PC-9 (cell line): ENCODE data around the gene HPRT1. TPM values are rescaled to one million over a fixed set of nuclear protein-coding genes. Genes with fewer than 3 reads are reported as not detected.

ENCODE experiments used
- BruUV-seq: library from RNA; stranded (reverse); fragments of 400-500 nt; replicated peaks from 2 replicates; lab custom pipeline; 2021; lab: Mats Ljungman, UMichigan
- CTCF ChIA-PET: fragments of 300-600 bp; sonication (Branson Sonifier 250); formaldehyde crosslinking; loops from one replicate; lab custom pipeline; 2022; ENCODE audit warnings: antibody characterized with exemption; lab: Charles Lee
- POLR2A ChIA-PET: fragments of 300-600 bp; sonication (Branson Sonifier 250); formaldehyde crosslinking; loops from one replicate; lab custom pipeline; 2022; ENCODE audit warnings: antibody characterized with exemption; ENCODE audit not compliant: unreplicated experiment; lab: Charles Lee
- DNase-seq, 2 experiments: peaks; one replicate each; pipeline versions ENCODE4 v3.0.0 to v3.0.0-alpha.2; 2015 to 2022; ENCODE audit warnings: mixed read lengths in 1 of 2
- H2AFZ ChIP-seq: fragments of 200-600 bp; sonication (generic); 2 replicates; pipeline ENCODE4 v1.8.1; 2017; ENCODE audit warnings: antibody characterized with exemption
- H3F3A ChIP-seq: fragments of 200-600 bp; sonication (generic); 2 replicates; pipeline ENCODE4 v1.8.1; 2017; ENCODE audit warnings: antibody characterized with exemption, mild to moderate bottlenecking, low read depth; ENCODE audit not compliant: insufficient read depth
- H3K27ac ChIP-seq: fragments of 200-600 bp; sonication (generic); 2 replicates; pipeline ENCODE4 v1.6.1; 2016; ENCODE audit warnings: mixed run types
- H3K27me3 ChIP-seq: fragments of 200-600 bp; sonication (generic); 2 replicates; pipeline ENCODE4 v1.6.1; 2016; ENCODE audit warnings: low read depth, mixed run types; ENCODE audit not compliant: insufficient read depth
- H3K36me3 ChIP-seq: fragments of 200-600 bp; sonication (generic); 2 replicates; pipeline ENCODE4 v1.6.1; 2016; ENCODE audit warnings: low read depth, mixed run types
- H3K4me1 ChIP-seq: fragments of 200-600 bp; sonication (generic); replicated peaks from 2 replicates; pipeline ENCODE4 v1.6.1; 2016; ENCODE audit warnings: mixed run types; ENCODE audit not compliant: insufficient read depth
- H3K4me2 ChIP-seq: fragments of 200-600 bp; sonication (generic); 2 replicates; pipeline ENCODE4 v1.6.1; 2017; ENCODE audit warnings: mixed run types
- H3K4me3 ChIP-seq: fragments of 200-600 bp; sonication (generic); 2 replicates; pipeline ENCODE4 v1.6.1; 2016; ENCODE audit warnings: mixed run types
- H3K79me2 ChIP-seq: fragments of 200-600 bp; sonication (generic); 2 replicates; pipeline ENCODE4 v1.6.1; 2017; ENCODE audit warnings: low read depth, mixed run types
- H3K9me2 ChIP-seq: fragments of 200-600 bp; sonication (generic); 2 replicates; pipeline ENCODE4 v1.8.1; 2017; ENCODE audit warnings: mild to moderate bottlenecking; ENCODE audit not compliant: insufficient read depth
- H3K9me3 ChIP-seq: fragments of 200-600 bp; sonication (generic); 2 replicates; pipeline ENCODE4 v1.8.1; 2016; ENCODE audit warnings: low read depth; ENCODE audit not compliant: insufficient read depth
- H4K20me1 ChIP-seq: fragments of 200-600 bp; sonication (generic); 2 replicates; pipeline ENCODE4 v1.8.1; 2017; ENCODE audit not compliant: insufficient read depth
- EZH2 ChIP-seq: fragments of 200-600 bp; sonication (generic); IDR thresholded peaks from 2 replicates; pipeline ENCODE4 v1.8.0; 2017; ENCODE audit warnings: antibody characterized with exemption, low read depth
- intact Hi-C: fragments of 100-400 bp; cut with micrococcal nuclease; formaldehyde crosslinking; loops from one replicate; pipeline ENCODE4 v1.10.0; 2022; ENCODE audit not compliant: unreplicated experiment
- total RNA-seq: library from RNA; stranded (reverse); gene quantifications from 2 replicates; pipeline ENCODE4 v1.2.3, GENCODE V29; 2021
- TF ChIP-seq, protein P1 (sequence below): fragments of 200-600 bp; sonication (generic); conservative IDR thresholded peaks from 2 replicates; pipeline ENCODE4 v1.6.1; 2017; ENCODE audit warnings: mixed run types, antibody characterized with exemption, mild to moderate bottlenecking, moderate library complexity

HPRT1 gene
- total RNA-seq, 1 experiment from 2014 or later: 61.7 TPM

DNA sequence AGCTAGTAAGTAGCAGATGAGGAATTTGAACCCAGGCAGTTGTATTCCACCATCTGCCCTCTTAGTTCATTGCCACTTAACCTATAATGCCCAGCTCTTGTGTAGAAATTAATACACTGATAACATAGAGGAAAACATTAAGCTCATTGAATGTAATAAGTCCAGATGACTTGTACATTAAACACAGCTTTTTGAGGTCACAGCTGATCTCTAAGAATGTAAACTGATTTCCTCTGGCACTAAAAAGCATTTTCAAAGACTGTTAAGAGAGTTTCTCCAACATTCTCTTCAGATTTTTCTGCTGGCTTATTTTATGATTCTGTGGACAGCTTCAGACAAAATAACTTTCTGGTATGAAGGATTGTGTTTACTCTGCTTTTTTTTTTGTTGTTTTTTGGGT is 42.7 kb downstream of the HPRT1 start:
- H3K4me2 ChIP-seq: no peak overlapping the region
- intact Hi-C loops: no loop called here
- H3K27ac ChIP-seq: no peak overlapping the region
- H3K36me3 ChIP-seq: no peaks in the 10 kb centered on the region
- ChIA-PET CTCF (no interaction called here), POLR2A (no interaction called here)
- H3F3A ChIP-seq: no peaks in the 10 kb centered on the region
- H3K79me2 ChIP-seq: no peaks in the 10 kb centered on the region
- no peaks in the 10 kb centered on the region for H4K20me1 ChIP-seq
- no peaks in the 10 kb centered on the region for H3K9me3 ChIP-seq
- H2AFZ ChIP-seq: no peak overlapping the region
- no peak for TF ChIP-seq EZH2
- TF ChIP-seq, protein P1, sequence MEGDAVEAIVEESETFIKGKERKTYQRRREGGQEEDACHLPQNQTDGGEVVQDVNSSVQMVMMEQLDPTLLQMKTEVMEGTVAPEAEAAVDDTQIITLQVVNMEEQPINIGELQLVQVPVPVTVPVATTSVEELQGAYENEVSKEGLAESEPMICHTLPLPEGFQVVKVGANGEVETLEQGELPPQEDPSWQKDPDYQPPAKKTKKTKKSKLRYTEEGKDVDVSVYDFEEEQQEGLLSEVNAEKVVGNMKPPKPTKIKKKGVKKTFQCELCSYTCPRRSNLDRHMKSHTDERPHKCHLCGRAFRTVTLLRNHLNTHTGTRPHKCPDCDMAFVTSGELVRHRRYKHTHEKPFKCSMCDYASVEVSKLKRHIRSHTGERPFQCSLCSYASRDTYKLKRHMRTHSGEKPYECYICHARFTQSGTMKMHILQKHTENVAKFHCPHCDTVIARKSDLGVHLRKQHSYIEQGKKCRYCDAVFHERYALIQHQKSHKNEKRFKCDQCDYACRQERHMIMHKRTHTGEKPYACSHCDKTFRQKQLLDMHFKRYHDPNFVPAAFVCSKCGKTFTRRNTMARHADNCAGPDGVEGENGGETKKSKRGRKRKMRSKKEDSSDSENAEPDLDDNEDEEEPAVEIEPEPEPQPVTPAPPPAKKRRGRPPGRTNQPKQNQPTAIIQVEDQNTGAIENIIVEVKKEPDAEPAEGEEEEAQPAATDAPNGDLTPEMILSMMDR: no peak
- H3K4me1 ChIP-seq: no peaks in the 10 kb centered on the region
- no peaks in the 10 kb centered on the region for H3K9me2 ChIP-seq
- H3K27me3 ChIP-seq: no peaks in the 10 kb centered on the region
- no TSS peak for BruUV-seq
- DNase-seq: no peak
- no peak overlapping the region for H3K4me3 ChIP-seq

GRCh38 chrX:134512566-134512965 is 52.6 kb downstream of the HPRT1 start:
- Histone ChIP-seq H3K9me3 (no peaks in the 10 kb centered on the region), H3K79me2 (no peaks in the 10 kb centered on the region), H2AFZ (0 out of 2 replicates have a peak overlapping the region, but pooled peaks have one; percentile 49), H3K36me3 (no peaks in the 10 kb centered on the region), H4K20me1 (no peaks in the 10 kb centered on the region), H3K27me3 (no peaks in the 10 kb centered on the region), H3F3A (no peaks in the 10 kb centered on the region; the same call in none of the 2 replicates), H3K9me2 (no peaks in the 10 kb centered on the region), H3K27ac (peak overlapping the region; percentile 63), H3K4me3 (no peak overlapping the region), H3K4me1 (peaks cover 12% of the 10 kb centered on the region), H3K4me2 (peak overlapping the region; percentile 52)
- intact Hi-C loops: loop anchor here (2.0 kb wide), 1 partner anchor 206 kb away; no protein-coding TSS in a partner anchor
- no TSS peak for BruUV-seq
- TF ChIP-seq EZH2: no peak
- TF ChIP-seq, protein P1: no peak
- ChIA-PET CTCF (interaction anchor here (0.6 to 1.0 kb wide), 2 partner anchors 8 to 252 kb away, joined by 3 to 4 read pairs; no protein-coding TSS in a partner anchor), POLR2A (interaction anchor here (0.7 kb wide), 2 partner anchors 215 to 252 kb away, joined by 3 to 4 read pairs; no protein-coding TSS in a partner anchor)
- DNase-seq: peak; percentile 72 to 95

GRCh38 chrX:134513091-134513490 is 53.1 kb downstream of the HPRT1 start:
- Histone ChIP-seq H3K4me3 (no peak overlapping the region), H3K27ac (peak overlapping the region; percentile 63), H3K4me2 (peak overlapping the region; percentile 52; the same call in 1 of the 2 replicates), H2AFZ (no peak overlapping the region), H3K4me1 (peaks cover 12% of the 10 kb centered on the region), H3F3A (peaks cover 3% of the 10 kb centered on the region), H3K79me2 (no peaks in the 10 kb centered on the region), H4K20me1 (no peaks in the 10 kb centered on the region), H3K36me3 (no peaks in the 10 kb centered on the region), H3K27me3 (no peaks in the 10 kb centered on the region), H3K9me3 (no peaks in the 10 kb centered on the region), H3K9me2 (no peaks in the 10 kb centered on the region)
- BruUV-seq: no TSS peak
- ChIA-PET CTCF (interaction anchor here (1.0 kb wide), 1 partner anchor 251 kb away, joined by 3 read pairs; no protein-coding TSS in a partner anchor), POLR2A (interaction anchor here (0.7 kb wide), 1 partner anchor 58 kb away, joined by 8 read pairs; no protein-coding TSS in a partner anchor)
- TF ChIP-seq, protein P1: no peak
- TF ChIP-seq EZH2: no peak
- peak in 1 of 2 experiments; percentile 48 for DNase-seq
- intact Hi-C loops: loop anchor here (2.0 kb wide), 1 partner anchor 206 kb away; no protein-coding TSS in a partner anchor
